A673 (cell line): Measurements from ENCODE around the gene KCNQ1.

Experiments used
- EZH2 ChIP-seq: fragments of 200-600 bp; sonication (generic); IDR thresholded peaks from 2 replicates; pipeline ENCODE4 v1.6.1; 2017; ENCODE audit warnings: borderline replicate concordance, low read depth, mild to moderate bottlenecking, mixed read lengths, antibody characterized with exemption, low read length; ENCODE audit not compliant: poor library complexity, severe bottlenecking
- TF ChIP-seq, protein P1 (sequence below): fragments of 300-800, 200-600 bp; sonication (generic); conservative IDR thresholded peaks from 2 replicates; pipeline ENCODE4 v1.5.1; 2017; ENCODE audit warnings: low read depth, mild to moderate bottlenecking, antibody characterized with exemption, low read length, moderate library complexity, mixed read lengths

DNA sequence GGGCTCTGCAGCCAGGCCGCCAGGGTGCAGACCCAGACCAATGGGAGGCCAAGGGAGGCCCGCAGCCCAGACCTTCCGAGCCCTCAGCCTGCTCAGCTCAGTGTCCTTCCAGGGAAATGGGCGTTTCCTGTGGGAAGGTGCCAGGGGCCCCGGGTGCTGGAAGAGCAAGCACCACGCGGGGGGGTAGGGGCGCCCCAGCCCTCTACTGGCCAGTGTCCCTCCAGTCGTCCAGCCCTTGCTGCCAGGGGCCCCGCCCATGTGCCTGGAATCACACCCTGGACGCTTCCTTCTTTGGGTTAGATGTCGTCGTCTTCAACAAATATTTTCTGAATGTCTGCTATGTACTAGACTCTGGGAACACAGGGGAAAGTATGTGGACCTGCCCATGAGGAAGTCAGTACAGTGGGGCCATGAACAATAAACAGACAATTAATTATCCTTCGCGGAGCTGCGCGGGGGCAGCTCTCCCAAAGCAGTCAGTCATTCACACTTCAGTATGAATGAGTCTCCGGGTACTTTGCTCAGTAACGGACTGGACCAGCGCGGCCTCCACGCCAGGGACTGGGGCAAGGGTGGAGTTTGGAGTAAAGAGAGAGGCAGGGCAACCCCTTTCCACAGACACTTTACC, 380.6 kb downstream of the KCNQ1 start:
- TF ChIP-seq, protein P1, sequence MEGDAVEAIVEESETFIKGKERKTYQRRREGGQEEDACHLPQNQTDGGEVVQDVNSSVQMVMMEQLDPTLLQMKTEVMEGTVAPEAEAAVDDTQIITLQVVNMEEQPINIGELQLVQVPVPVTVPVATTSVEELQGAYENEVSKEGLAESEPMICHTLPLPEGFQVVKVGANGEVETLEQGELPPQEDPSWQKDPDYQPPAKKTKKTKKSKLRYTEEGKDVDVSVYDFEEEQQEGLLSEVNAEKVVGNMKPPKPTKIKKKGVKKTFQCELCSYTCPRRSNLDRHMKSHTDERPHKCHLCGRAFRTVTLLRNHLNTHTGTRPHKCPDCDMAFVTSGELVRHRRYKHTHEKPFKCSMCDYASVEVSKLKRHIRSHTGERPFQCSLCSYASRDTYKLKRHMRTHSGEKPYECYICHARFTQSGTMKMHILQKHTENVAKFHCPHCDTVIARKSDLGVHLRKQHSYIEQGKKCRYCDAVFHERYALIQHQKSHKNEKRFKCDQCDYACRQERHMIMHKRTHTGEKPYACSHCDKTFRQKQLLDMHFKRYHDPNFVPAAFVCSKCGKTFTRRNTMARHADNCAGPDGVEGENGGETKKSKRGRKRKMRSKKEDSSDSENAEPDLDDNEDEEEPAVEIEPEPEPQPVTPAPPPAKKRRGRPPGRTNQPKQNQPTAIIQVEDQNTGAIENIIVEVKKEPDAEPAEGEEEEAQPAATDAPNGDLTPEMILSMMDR = no peak
- TF ChIP-seq EZH2 = no peak
